Occipital lobe (tissue), 2 donors: ENCODE data around the gene PTK6. TPM values are rescaled to one million over a fixed set of nuclear protein-coding genes. Genes with fewer than 3 reads are reported as not detected.

Experiments
- DNase-seq: peaks from one replicate; lab custom pipeline; 2025; lab: John Stamatoyannopoulos, UW
- total RNA-seq: library from RNA; depleted of rRNA; stranded (reverse); fragments of >200 nt; gene quantifications from one replicate; pipeline ENCODE4 v1.2.3, GENCODE V29; 2014

The PTK6 gene
- total RNA-seq, 1 donor from 2014 or later = 0.16 TPM

- DNase-seq = no peak
Measured at GRCh38 chr20:63544241-63544957, 7.2 kb upstream of the PTK6 start.

- no peak for DNase-seq
Measured at GRCh38 chr20:63543733-63544132, 6.6 kb upstream of the PTK6 start.

GRCh38 chr20:63543131-63543530 is 6.0 kb upstream of the PTK6 start:
- no peak for DNase-seq

- no peak for DNase-seq
Measured at GRCh38 chr20:63542696-63543095, 5.5 kb upstream of the PTK6 start.

GRCh38 chr20:63542031-63542559 is 4.9 kb upstream of the PTK6 start:
- no peak for DNase-seq

GRCh38 chr20:63541371-63541770 is 4.2 kb upstream of the PTK6 start:
- DNase-seq = no peak

GRCh38 chr20:63540417-63541186 is 3.4 kb upstream of the PTK6 start:
- DNase-seq = no peak

GRCh38 chr20:63539441-63540370 is 2.5 kb upstream of the PTK6 start:
- DNase-seq = no peak

- no peak for DNase-seq
Measured at GRCh38 chr20:63539092-63539430, 1.9 kb upstream of the PTK6 start.

GRCh38 chr20:63538204-63539091 is 1.3 kb upstream of the PTK6 start:
- no peak for DNase-seq

- DNase-seq = peak; percentile 39
Measured at GRCh38 chr20:63537525-63538203, 488 bp upstream of the PTK6 start.

GRCh38 chr20:63536241-63536977 is 767 bp downstream of the PTK6 start:
- DNase-seq = no peak

- DNase-seq = no peak
Measured at GRCh38 chr20:63534831-63535651, 2.1 kb downstream of the PTK6 start.

- no peak for DNase-seq
Measured at GRCh38 chr20:63534427-63534830, 2.7 kb downstream of the PTK6 start.

GRCh38 chr20:63533871-63534393 is 3.2 kb downstream of the PTK6 start:
- no peak for DNase-seq

- no peak for DNase-seq
Measured at GRCh38 chr20:63533388-63533787, 3.8 kb downstream of the PTK6 start.

GRCh38 chr20:63532449-63532971 is 4.7 kb downstream of the PTK6 start:
- no peak for DNase-seq
